Thoracic aorta endothelial cell (primary cell): ENCODE data around the gene TTC9. TPM values are rescaled to one million over a fixed set of nuclear protein-coding genes. Genes with fewer than 3 reads are reported as not detected.

ENCODE experiments used
- small RNA-seq: library from RNA; depleted of rRNA; stranded (forward); fragments of <200 nt; gene quantifications from one replicate; pipeline ENCODE3, GENCODE V24; 2012
- total RNA-seq: library from RNA; depleted of rRNA; stranded (reverse); fragments of >200 nt; gene quantifications from 2 replicates; pipeline ENCODE4 v1.2.3, GENCODE V29; 2012

The TTC9 gene
- 0.13 and 0.22 TPM in 2 replicates for total RNA-seq

GRCh38 chr14:70641548-70642302 lies at the start of gene TTC9:
TTC9 (plus strand) TSS chr14:70641916; CDS start chr14:70642130, 214 bp downstream.

GRCh38 chr14:70600382-70601157 lies 41.1 kb upstream of the TTC9 start, which contains the start of gene MED6:
MED6 (minus strand) TSS chr14:70600655; CDS start chr14:70600637, 18 bp downstream.

Small RNA genes within 50 kb of the gene (small RNA-seq; reads per million reads assigned to genes)
- gene RN7SL77P, result not detected

Other genes with a start within 250 kb of the TTC9 start
- gene SYNJ2BP, start 224.8 kb upstream of the TTC9 start, total RNA-seq, result 32.3 and 32.7 TPM in 2 replicates
- 0.36 and 0.40 TPM in 2 replicates for gene ADAM21, start 189.7 kb upstream of the TTC9 start, total RNA-seq
- gene ADAM20, start 106.9 kb upstream of the TTC9 start, total RNA-seq, result 1.1 and 1.2 TPM in 2 replicates
- 41.0 and 50.7 TPM in 2 replicates for gene MED6, start 41.3 kb upstream of the TTC9 start, total RNA-seq
- gene MAP3K9, start 167.6 kb downstream of the TTC9 start, total RNA-seq, result under 0.01 and 0.07 TPM in 2 replicates